ENCODE measurements around the gene STXBP5. TPM values are rescaled to one million over a fixed set of nuclear protein-coding genes. Genes with fewer than 3 reads are reported as not detected.

The STXBP5 gene
- polyA plus RNA-seq, 3 donors = 14.1 to 15.3 (median 14.6) TPM

DNA sequence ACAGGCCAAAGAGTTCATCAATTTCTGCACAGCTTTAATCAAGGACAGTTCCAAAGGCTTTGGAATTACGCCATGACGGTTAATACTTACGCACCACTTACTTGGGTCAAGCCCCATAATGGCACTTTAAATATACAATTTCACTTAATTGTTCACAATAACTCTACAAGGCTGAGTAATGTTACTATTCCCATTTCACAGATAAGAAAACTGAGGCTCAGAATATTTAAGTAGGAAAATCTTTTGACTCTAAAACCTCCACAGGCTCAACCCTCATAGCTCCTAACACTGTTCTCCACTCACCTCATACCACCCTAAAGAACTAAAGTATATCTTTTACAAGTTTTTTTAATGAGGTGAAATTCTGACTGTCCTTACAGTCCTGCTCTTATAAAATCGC lies 212.4 kb downstream of the STXBP5 start:
- DNase-seq (ENCODE audit: low read depth in 3 of 3, low spot score in 2 of 3) = no peak

DNA sequence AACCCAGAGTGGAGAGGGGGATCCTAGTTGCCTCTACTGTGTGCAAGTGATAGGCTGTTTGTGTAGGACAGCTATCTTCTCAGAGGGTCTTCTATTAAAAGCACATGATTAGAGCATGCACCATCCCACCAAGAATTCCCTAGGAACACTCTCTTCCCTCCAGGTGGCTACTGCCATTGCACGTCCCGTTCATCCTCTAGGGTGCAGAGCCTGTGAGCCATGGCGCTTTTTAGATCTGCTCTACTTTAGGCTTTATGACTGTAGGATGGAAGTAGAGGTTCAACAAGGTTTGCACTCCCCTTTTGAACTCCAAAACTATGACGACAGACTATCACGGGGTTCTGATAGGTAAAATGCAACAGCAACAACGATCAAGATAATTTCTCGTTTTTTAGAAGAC lies 213.7 kb downstream of the STXBP5 start:
- no peak for DNase-seq (ENCODE audit: low read depth in 3 of 3, low spot score in 2 of 3)

- no peak for DNase-seq (ENCODE audit: low read depth in 3 of 3, low spot score in 2 of 3)
These were observed 214.3 kb downstream of the STXBP5 start for GRCh38 chr6:147418523-147418922.

- DNase-seq (ENCODE audit: low read depth in 3 of 3, low spot score in 2 of 3) = no peak
These were observed 217.7 kb downstream of the STXBP5 start for GRCh38 chr6:147421903-147422302.

GRCh38 chr6:147423111-147423510 lies 218.9 kb downstream of the STXBP5 start:
- DNase-seq (ENCODE audit: low read depth in 3 of 3, low spot score in 2 of 3) = no peak

DNA sequence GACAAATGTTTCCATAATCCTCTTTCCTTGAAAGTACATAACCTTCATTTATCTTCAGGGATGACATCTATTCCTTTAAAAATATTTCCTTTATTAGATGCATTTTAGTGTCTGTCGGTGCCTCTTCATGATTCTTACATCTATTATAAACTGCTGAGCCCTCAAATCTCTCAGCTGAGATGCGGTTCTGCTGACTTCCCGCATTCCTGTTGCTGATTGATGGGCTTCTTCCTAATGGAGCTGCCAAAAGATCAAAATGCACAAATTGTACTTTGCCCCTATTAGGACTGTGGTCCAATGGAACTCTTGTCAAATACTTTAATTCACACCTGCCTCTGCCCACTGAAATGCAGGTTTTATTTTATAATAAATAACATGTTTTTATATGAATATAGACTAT lies 225.6 kb downstream of the STXBP5 start:
- DNase-seq (ENCODE audit: low read depth in 3 of 3, low spot score in 2 of 3) = no peak

GRCh38 chr6:147430811-147431210 lies 226.6 kb downstream of the STXBP5 start:
- DNase-seq (ENCODE audit: low read depth in 3 of 3, low spot score in 2 of 3) = no peak

GRCh38 chr6:147434076-147434475 lies 229.9 kb downstream of the STXBP5 start:
- DNase-seq (ENCODE audit: low read depth in 3 of 3, low spot score in 2 of 3) = no peak

- no peak for DNase-seq (ENCODE audit: low read depth in 3 of 3, low spot score in 2 of 3)
These were observed 230.3 kb downstream of the STXBP5 start for GRCh38 chr6:147434516-147434915.

DNA sequence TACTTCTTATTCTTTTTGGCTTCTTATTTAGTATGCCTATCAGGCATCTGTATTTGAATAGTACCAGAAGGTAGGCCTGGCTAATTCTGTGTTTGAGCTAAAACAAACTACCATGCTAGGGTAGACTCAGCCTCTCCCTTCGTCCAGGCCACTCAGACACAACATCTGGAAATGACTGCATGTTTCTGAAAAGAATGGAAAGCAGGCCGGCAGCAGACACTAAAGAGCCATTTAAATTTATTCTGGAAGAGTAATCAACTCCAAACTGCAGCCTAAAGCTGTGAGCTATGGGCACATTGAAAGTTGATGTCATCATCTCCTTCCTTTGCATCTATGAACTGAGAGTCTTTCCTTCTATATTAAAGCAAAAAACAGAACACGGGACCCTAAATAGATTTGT lies 233.4 kb downstream of the STXBP5 start:
- no peak for DNase-seq (ENCODE audit: low read depth in 3 of 3, low spot score in 2 of 3)

- no peak for DNase-seq (ENCODE audit: low read depth in 3 of 3, low spot score in 2 of 3)
These were observed 234.7 kb downstream of the STXBP5 start for GRCh38 chr6:147438758-147439528.

Measured in right renal cortex interstitium (tissue), 3 donors.